Gastrocnemius medialis (tissue), 4 donors: Measurements from ENCODE around the gene GCNT1. TPM values are rescaled to one million over a fixed set of nuclear protein-coding genes. Genes with fewer than 3 reads are reported as not detected.
"Not testable (repeated sequence)": the region's sequence is repeated elsewhere in the genome, so short reads cannot be mapped to it uniquely, and the experiment has no call there.

Experiments
- ATAC-seq, 2 donors: fragments of 150-250 bp; one replicate each; pipeline ENCODE4 v1.9.1; 2016
- DNase-seq, 2 donors: peaks; one replicate each; pipeline ENCODE4 v3.0.0-alpha.2; 2019
- H3K27ac ChIP-seq, 4 donors: fragments of 200-600 bp; sonication (generic); 1 replicate in 1 of 4; 2 replicates in 3 of 4; pipeline ENCODE4 v1.5.1; 2016 to 2018; ENCODE audit warnings: mild to moderate bottlenecking in 2 of 4, moderate library complexity in 1 of 4
- H3K27me3 ChIP-seq, 3 donors: fragments of 200-600 bp; sonication (generic) in 2 of 3; 1 replicate in 1 of 3; 2 replicates in 2 of 3; pipeline versions ENCODE4 v1.5.1 to v1.6.0; 2016 to 2019; ENCODE audit warnings: mild to moderate bottlenecking in 1 of 3, moderate library complexity in 1 of 3
- H3K36me3 ChIP-seq, 2 donors: fragments of 200-600 bp; sonication (generic) in 1 of 2; one replicate each; pipeline ENCODE4 v1.5.1; 2017 to 2018
- H3K4me1 ChIP-seq, 2 donors: fragments of 200-600 bp; sonication (generic) in 1 of 2; one replicate each; pipeline ENCODE4 v1.5.1; 2016 to 2017; ENCODE audit warnings: mild to moderate bottlenecking in 2 of 2
- H3K4me3 ChIP-seq, 4 donors: fragments of 200-600 bp; sonication (generic) in 3 of 4; 1 replicate in 1 of 4; 2 replicates in 3 of 4; pipeline ENCODE4 v1.5.1; 2016 to 2019; ENCODE audit warnings: mild to moderate bottlenecking in 2 of 4
- H3K9me3 ChIP-seq, 3 donors: fragments of 200-600 bp; sonication (generic) in 2 of 3; 1 replicate in 1 of 3; 2 replicates in 2 of 3; pipeline ENCODE4 v1.5.1; 2016 to 2019
- CTCF ChIP-seq, 5 experiments: fragments of 450-650 bp in 3 of 5; fragments of 200-600 bp in 2 of 5; sonication (generic) in 2 of 5; IDR thresholded peaks in 4 of 5; conservative IDR thresholded peaks in 1 of 5; 1 replicate in 4 of 5; 2 replicates in 1 of 5; pipeline ENCODE4 v1.5.1; 2016 to 2019; ENCODE audit warnings: antibody characterized with exemption in 5 of 5, mild to moderate bottlenecking in 3 of 5, moderate library complexity in 3 of 5
- POLR2A ChIP-seq, 2 donors: fragments of 450-650 bp; IDR thresholded peaks; one replicate each; pipeline ENCODE4 v1.6.1; 2017; ENCODE audit warnings: antibody characterized with exemption in 2 of 2, mild to moderate bottlenecking in 2 of 2, moderate library complexity in 2 of 2
- in situ Hi-C, 4 donors: fragments of 200-750 bp; cut with MboI; loops; one replicate each; pipeline versions ENCODE4 v1.15.0 to v1.8.0; 2017; ENCODE audit warnings: low sequenced_read_pairs in 4 of 4
- intact Hi-C: fragments of 100-400 bp; cut with DNase I; formaldehyde crosslinking; loops from one replicate; pipeline ENCODE4 v1.15.1; 2023; ENCODE audit warnings: low total_unique reads
- total RNA-seq, 4 donors: library from RNA; depleted of rRNA; stranded (reverse); fragments of >200 nt; gene quantifications; one replicate each; pipeline versions ENCODE4 v1.1.0 to v1.2.3, GENCODE V29; 2016

Gene GCNT1
- total RNA-seq, 4 donors from 2014 or later, result 0.98 to 6.6 (median 4.2) TPM

DNA sequence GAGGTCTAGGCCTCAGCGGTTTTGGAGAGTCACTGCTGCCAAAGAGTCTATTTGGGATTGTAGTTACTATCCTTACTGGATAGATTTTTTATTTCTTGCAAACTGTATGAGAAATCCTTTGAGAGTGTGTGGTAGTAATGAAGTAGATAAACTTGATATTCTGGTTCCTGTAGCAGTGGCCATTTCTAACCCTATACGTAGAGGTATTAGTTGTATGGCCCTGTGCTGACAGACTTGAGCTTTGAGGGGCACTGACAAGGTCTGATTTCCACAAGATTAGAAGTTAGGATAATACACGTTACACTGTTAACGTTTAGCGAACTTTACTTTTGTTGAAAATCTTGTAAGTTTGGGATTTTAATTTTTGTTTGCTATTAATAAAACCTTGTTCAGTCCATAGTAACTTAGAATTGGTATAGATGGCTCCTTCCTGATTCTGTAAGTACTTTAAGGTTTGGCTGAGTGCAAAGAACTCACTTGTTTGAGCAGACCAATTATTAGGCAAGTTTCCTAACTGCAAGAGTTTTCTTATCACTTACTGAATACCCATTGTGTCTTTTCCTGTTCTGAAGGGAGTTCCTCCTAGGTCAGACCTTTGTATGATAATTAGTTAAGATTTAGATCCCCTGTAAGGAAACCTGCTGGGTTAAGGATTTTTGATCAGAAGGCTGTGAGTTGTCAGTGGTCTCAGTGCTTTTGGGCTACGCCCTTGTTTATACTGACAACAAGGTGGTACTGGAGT is 31.4 kb downstream of the GCNT1 start:
- peak in 1 of 2 donors; percentile 30 for ATAC-seq
- peaks cover 0 to 5% of the 10 kb centered on the region in 2 donors for H3K4me1 ChIP-seq
- H3K4me3 ChIP-seq, result no peak overlapping the region
- no peaks in the 10 kb centered on the region for H3K9me3 ChIP-seq
- in situ Hi-C loops (no loop called here), intact Hi-C loops (no loop called here)
- peak overlapping the region; percentile 39 to 71 (median 51) for H3K27ac ChIP-seq
- H3K36me3 ChIP-seq, result no peaks in the 10 kb centered on the region
- no peaks in the 10 kb centered on the region for H3K27me3 ChIP-seq
- TF ChIP-seq POLR2A (IDR thresholded peaks at IDR 0.05) (no peak), CTCF (IDR thresholded peaks at IDR 0.05 in 4 of 5, conservative IDR thresholded peaks at IDR 0.05 in 1 of 5) (no peak)
- no peak for DNase-seq

DNA sequence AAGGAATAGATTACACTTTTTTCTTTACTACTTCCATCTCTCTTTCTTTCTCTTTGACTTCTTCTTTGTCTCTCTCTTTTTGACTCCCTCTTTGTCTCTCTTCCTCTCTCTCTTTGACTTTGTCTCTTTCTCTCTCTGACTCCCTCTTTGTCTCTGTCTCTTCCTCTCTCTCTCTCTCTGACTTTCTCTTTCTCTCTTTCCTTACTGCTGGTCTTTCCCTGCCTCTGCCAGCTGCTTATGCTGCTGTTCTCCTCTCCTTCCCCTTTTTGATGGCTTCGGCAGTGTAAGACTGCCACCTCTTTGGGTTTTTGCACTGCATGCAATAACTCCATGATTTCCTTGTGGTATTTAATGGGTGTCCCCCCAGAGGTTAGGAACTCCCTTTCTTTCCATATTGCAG is 32.1 kb downstream of the GCNT1 start:
- not testable (repeated sequence) for H3K4me3 ChIP-seq

DNA sequence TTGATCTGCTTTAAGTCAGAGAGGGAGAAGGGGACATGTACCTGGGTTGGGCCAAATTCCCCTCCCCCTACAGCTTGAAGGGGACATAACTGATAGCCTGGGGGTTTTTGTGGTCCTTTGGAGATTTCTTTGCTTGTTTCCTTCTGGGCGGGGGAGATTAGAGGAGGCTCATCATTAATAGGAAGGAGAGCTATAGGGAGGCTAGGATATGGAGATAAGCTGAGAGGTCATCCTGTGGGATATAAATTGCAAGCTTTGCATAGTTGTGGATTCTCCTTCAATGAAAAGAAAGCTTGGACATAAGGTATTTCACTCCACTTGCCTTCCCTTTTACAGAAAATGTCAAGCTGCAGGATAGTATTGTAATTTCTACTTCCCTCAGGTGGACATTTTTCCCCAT is 34.5 kb downstream of the GCNT1 start:
- in situ Hi-C loops, H3K27ac ChIP-seq, ATAC-seq, H3K36me3 ChIP-seq, H3K27me3 ChIP-seq, intact Hi-C loops, H3K9me3 ChIP-seq, DNase-seq, H3K4me3 ChIP-seq, H3K4me1 ChIP-seq: not testable (repeated sequence)

More for the DNA sequence above, 32.1 kb downstream of the GCNT1 start:
- ATAC-seq, H3K4me1 ChIP-seq, H3K36me3 ChIP-seq, in situ Hi-C loops, DNase-seq, intact Hi-C loops, H3K9me3 ChIP-seq, H3K27me3 ChIP-seq: not testable (repeated sequence)
- peak overlapping the region; percentile 39 to 71 (median 51) for H3K27ac ChIP-seq

GRCh38 chr9:76500061-76500460 is 41.1 kb downstream of the GCNT1 start:
- TF ChIP-seq CTCF (IDR thresholded peaks at IDR 0.05 in 4 of 5, conservative IDR thresholded peaks at IDR 0.05 in 1 of 5), result no peak
- no peak for TF ChIP-seq POLR2A (IDR thresholded peaks at IDR 0.05)
- DNase-seq, result no peak
- Histone ChIP-seq H3K27me3 (no peaks in the 10 kb centered on the region), H3K27ac (no peak overlapping the region), H3K4me3 (no peak overlapping the region), H3K9me3 (no peaks in the 10 kb centered on the region), H3K4me1 (no peaks in the 10 kb centered on the region), H3K36me3 (no peaks in the 10 kb centered on the region)
- in situ Hi-C loops, result no loop called here
- ATAC-seq, result no peak
- intact Hi-C loops, result no loop called here

GRCh38 chr9:76502746-76503145 is 43.8 kb downstream of the GCNT1 start:
- DNase-seq (no peak), ATAC-seq (no peak)
- intact Hi-C loops, result no loop called here
- H3K27me3 ChIP-seq, result no peaks in the 10 kb centered on the region
- no peaks in the 10 kb centered on the region for H3K36me3 ChIP-seq
- no peaks in the 10 kb centered on the region for H3K4me1 ChIP-seq
- H3K27ac ChIP-seq, result no peak overlapping the region
- H3K9me3 ChIP-seq, result no peaks in the 10 kb centered on the region
- in situ Hi-C loops, result no loop called here
- H3K4me3 ChIP-seq, result no peak overlapping the region
- TF ChIP-seq POLR2A (IDR thresholded peaks at IDR 0.05) (no peak), CTCF (IDR thresholded peaks at IDR 0.05 in 4 of 5, conservative IDR thresholded peaks at IDR 0.05 in 1 of 5) (no peak)

DNA sequence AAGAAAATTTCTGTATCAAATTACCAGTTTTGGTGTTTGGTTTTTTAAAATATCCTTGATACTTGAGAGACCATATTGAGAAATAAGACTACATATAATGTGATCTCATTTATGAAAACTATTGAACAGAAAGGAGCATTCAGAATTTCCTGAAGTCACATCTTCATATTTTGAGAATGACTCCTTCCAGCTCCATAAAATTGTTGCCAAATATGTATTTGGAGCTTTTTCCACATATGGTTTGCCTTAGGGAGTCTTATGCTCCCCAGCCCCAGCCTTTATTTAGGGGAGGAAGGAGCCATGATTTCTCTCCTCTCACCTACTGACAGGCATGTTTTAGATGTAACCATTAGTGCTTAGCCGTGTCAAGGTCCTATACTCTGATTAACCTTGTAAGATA is 51.1 kb downstream of the GCNT1 start:
- Histone ChIP-seq H3K27me3 (no peaks in the 10 kb centered on the region), H3K36me3 (no peaks in the 10 kb centered on the region), H3K9me3 (no peaks in the 10 kb centered on the region), H3K4me3 (no peak overlapping the region), H3K27ac (no peak overlapping the region), H3K4me1 (no peaks in the 10 kb centered on the region)
- ATAC-seq (no peak), DNase-seq (no peak)
- intact Hi-C loops, result no loop called here
- TF ChIP-seq POLR2A (IDR thresholded peaks at IDR 0.05), result no peak
- TF ChIP-seq CTCF (IDR thresholded peaks at IDR 0.05 in 4 of 5, conservative IDR thresholded peaks at IDR 0.05 in 1 of 5), result no peak
- in situ Hi-C loops, result no loop called here
